ENCODE measurements around the gene NOP9. TPM values are rescaled to one million over a fixed set of nuclear protein-coding genes. Genes with fewer than 3 reads are reported as not detected.
A peak's percentile ranks its signal among the peaks of the same experiment; 100 is the strongest.

The NOP9 gene
- total and polyA plus RNA-seq, 9 of the 15 experiments (the other 6 are each of a cell fraction or from before 2014, with no cell fraction given) = 1.0 to 27.9 (median 15.1) TPM

GRCh38 chr14:24315807-24316596 is 16.4 kb downstream of the NOP9 start (continued):
- TF ChIP-seq ZBTB9 (CRISPR knock-in tag; IDR thresholded peaks at IDR 0.05) (peak; percentile 55; the same call in 1 of the 2 replicates), POLR2A (conservative IDR thresholded peaks at IDR 0.05) (peak; percentile 35; the same call in 1 of the 2 replicates), ZNF592 (IDR thresholded peaks at IDR 0.05) (peak; percentile 97), ELK1 (CRISPR knock-in tag; IDR thresholded peaks at IDR 0.05) (0 out of 2 replicates have a peak, but pooled peaks have one; percentile 63), TSC22D4 (tag; IDR thresholded peaks at IDR 0.05) (no peak), MBD2 (IDR thresholded peaks at IDR 0.05; ENCODE audit: borderline replicate concordance, low read depth) (peak; percentile 20; the same call in 1 of the 2 replicates), TFAP4 (CRISPR knock-in tag; IDR thresholded peaks at IDR 0.05; ENCODE audit: borderline replicate concordance) (peak; percentile 83; the same call in 1 of the 2 replicates), ARID3B (CRISPR knock-in tag; IDR thresholded peaks at IDR 0.05; ENCODE audit: borderline replicate concordance) (no peak), MTA2 (IDR thresholded peaks at IDR 0.05; ENCODE audit: low read depth) (no peak), E2F5 (CRISPR knock-in tag; IDR thresholded peaks at IDR 0.05) (peak; percentile 74; the same call in 1 of the 2 replicates), ESRRA (IDR thresholded peaks at IDR 0.05; ENCODE audit: borderline replicate concordance, low read depth) (0 out of 2 replicates have a peak, but pooled peaks have one; percentile 30), LCOR (CRISPR knock-in tag; IDR thresholded peaks at IDR 0.05) (0 out of 2 replicates have a peak, but pooled peaks have one; percentile 72), PHB2 (IDR thresholded peaks at IDR 0.05; ENCODE audit: low read depth) (no peak), USF1 (CRISPR knock-in tag; IDR thresholded peaks at IDR 0.05) (peak; percentile 88), E2F3 (CRISPR knock-in tag; IDR thresholded peaks at IDR 0.05) (peak; percentile 59; the same call in 1 of the 2 replicates), C11orf30 (IDR thresholded peaks at IDR 0.05; ENCODE audit: low read depth) (peak; percentile 83)
